ELF-1 (cell line): ENCODE data around the gene LMNTD1.
"Not testable (repeated sequence)": the region's sequence is repeated elsewhere in the genome, so short reads cannot be mapped to it uniquely, and the experiment has no call there.

Experiments
- DNase-seq: peaks from one replicate; pipeline ENCODE4 v3.0.0-alpha.2; 2016; ENCODE audit warnings: low read depth, low spot score

LMNTD1 gene

GRCh38 chr12:25433024-25433423, 120.1 kb downstream of the LMNTD1 start:
- no peak for DNase-seq

GRCh38 chr12:25427337-25428249, 125.5 kb downstream of the LMNTD1 start:
- DNase-seq = no peak

GRCh38 chr12:25426821-25427220, 126.3 kb downstream of the LMNTD1 start:
- DNase-seq = not testable (repeated sequence)
